Measurements from ENCODE around the gene SHC2.
"Not testable (repeated sequence)": the region's sequence is repeated elsewhere in the genome, so short reads cannot be mapped to it uniquely, and the experiment has no call there.

Gene SHC2

DNA sequence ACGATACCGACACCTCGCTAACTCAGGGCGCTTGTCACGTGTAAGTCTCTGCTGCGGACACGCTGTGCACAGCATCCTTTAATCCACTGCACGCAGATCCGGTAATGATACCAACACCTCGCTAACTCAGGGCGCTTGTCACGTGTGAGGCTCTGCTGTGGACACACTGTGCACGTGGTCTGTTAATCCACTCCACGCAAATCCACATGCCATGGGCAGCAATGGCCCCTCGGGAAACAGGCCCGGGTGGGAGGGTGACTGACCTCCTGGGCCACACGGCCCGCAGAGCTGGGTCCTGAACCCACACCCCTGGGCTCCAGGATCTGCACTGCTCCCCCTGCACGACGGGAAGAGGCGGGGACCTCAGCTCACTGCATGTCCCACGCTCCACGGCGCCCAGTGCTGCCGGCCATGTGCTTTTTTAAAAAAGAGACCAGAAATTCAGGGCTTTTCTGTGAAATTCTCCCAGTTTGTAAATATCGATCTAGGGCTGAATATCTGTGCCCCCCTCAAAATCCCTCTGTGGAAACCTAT is 16.1 kb downstream of the SHC2 start:
- DNase-seq (ENCODE audit: low read depth) = no peak

DNA sequence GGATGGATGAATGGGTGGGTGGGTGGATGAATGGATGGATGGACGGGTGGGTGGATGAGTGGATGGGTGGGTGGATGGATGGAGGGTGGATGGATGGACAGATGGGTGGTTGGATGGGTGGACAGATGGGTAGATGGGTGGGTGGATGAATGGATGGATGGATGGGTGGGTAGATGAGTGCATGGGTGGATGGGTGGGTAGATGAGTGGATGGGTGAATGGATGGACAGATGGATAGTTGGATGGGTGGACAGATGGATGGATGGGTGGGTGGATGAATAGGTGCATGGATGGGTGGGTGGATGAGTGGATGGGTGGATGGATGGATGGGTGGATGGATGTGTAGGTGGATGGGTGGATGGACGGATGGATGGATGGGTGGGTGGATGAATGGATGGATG is 17.8 kb downstream of the SHC2 start:
- no peak for DNase-seq (ENCODE audit: low read depth)

DNA sequence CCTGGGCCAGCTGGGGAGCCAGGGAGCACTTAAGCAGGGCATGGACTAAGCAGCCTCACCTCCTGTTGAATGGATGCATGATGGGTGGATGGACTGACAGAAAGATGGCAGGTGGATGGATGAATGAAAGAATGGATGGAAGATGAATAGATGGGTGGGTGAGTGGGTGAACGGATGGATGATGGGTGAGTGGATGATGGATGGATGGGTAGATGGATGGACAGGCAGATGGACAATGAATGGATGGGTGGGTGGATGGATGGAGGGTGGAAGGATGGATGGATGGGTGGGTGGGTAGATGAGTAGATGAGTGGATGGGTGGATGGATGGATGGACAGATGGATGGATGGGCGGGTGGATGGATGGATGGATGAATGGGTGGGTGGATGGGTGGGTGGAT is 18.7 kb downstream of the SHC2 start:
- no peak for DNase-seq (ENCODE audit: low read depth)

DNA sequence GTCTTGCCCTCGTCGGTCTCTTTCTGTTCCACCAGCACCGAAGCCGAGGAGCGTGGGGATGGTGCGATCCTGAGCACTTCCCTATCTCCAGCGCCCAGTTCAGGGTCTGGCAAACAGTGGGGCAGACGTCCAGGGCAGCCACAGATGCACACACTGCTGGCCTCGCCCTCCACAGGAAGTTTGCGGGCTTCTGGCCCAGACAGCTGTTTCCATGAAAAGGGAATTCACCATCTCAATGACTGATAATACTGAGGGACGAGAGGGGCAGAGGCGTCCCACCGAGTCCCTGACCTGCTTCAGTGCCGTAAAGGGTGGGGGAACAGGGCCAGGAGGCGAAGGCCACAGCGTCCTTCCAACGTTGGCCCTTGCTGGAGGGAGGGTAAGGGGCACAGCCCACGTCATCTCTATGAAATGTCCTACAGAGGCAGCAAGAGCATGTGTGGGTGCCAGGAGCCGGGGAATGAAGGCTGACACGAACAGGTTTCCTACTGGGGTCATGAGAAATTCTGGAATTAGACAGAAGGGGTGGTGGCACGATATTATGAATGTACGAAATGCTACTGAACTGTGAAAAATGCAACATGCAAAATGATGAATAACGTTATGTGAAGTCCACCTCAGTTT is 19.5 kb downstream of the SHC2 start:
- DNase-seq (ENCODE audit: low read depth) = no peak

DNA sequence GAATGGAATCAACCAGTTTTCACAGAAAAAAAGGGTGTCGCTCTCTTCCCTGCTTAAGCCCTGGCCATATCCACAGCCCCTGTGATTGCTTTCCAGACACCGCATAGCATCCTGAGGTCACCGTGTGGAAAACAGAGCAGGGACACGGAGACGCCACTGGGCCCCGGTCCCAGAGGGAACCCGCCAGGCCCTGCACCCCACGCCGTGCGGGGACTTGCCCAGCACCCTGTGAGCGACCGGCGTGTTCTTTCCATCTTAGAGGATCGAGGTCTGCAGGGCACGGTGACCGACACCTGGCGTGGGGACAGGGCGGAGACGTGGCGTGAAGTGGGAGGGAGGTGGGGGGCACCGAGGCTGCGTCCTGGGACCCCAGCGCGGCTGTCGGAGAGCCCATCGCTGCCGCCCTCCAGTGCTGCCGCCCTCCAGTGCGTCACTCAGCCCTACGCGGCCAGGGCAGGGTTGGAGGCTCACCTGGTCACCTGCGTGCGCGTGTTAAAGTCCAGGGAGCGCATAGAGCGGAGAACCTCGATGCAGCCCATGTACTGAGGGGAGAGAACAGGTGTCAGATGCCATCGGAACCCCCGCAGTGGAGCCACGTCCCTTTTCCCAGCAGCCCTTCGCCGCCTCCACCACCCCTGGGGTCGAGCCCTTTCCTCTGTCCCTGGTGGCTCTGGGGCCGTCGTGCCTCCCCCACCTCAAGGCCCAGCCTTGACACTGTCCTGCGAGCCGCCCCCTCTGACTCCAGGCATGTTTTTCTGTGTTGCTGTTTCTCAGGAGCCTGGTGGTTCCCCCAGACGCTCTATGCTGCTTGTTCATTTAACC is 20.2 kb downstream of the SHC2 start:
- DNase-seq (ENCODE audit: low read depth) = no peak

DNA sequence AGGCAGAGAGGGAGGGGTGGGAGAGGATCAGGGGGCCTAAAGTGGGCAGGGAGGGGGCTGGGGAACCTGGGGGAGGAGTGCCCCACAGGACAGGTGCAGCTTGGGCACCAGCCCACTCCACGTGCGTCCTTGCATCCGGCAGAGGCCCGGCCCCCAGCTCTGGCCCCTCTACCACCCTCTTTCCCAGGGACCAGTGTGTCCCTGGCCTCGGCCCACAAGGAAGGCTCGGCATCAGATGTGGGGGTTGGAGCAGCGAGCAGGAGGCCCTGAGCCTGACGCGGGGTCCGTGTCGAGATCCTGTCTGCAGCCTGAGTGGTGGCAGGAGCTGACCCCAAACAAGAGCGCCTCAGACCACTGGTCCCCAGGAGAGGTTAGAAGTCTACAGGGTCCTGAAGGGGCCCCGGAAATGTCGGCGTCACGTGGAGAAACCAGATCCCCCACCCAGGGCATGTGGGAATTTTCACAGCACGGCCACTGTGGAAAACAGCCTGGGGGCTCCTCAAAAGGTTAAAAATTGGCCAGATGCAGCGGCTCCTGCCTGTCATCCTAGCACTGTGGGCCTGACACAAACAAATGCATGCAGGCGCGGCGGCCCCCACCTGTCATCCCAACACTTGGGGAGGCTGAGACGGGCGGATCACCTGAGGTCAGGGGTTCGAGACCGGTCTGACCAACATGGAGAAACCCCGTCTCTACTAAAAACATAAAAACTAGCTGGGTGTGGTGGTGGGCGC is 21.5 kb downstream of the SHC2 start:
- no peak for DNase-seq (ENCODE audit: low read depth)

DNA sequence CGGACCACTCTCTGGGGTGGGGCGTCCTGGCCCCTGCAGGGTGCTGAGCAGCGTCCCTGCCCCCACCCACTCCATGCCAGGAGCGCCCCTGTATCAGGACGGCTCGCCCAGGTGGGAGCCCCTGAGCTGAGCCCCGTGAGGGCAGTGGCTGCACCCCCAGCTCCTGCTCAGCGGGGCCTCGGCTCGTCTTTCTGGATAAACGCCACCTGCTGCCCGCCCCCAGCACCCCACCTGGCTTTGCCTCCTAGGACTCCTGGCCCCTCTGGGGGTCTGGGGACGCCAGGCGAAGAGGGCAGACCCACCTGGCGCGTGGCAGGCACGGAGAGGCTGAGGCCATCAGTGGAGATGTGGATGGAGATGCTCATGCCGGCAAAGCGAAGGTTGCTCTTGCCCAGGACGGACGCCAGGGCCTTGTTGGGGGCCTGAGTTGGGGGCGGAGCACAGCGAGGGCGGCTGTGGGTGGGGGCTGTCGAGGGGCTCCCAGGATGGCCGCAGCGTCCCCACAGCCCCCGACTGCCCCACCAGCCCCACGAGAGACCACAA is 22.3 kb downstream of the SHC2 start:
- DNase-seq (ENCODE audit: low read depth) = no peak

DNA sequence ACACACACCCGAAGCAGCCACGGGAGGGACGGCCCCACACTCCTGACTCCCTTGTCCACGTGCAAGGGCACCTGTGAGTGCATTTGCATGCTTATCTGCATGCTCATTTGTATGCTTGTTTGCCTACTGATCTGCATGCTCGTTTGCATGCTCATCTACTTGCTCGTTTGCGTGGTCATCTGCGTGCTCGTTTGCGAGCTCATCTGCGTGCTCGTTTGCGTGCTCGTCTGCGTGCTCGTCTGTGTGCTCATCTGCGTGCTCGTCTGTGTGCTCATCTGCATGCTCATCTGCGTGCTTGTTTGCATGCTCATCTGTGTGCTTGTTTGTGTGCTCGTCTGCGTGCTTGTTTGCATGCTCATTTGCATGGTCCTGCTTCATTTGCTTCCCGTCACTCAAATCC is 23.8 kb downstream of the SHC2 start:
- no peak for DNase-seq (ENCODE audit: low read depth)

DNA sequence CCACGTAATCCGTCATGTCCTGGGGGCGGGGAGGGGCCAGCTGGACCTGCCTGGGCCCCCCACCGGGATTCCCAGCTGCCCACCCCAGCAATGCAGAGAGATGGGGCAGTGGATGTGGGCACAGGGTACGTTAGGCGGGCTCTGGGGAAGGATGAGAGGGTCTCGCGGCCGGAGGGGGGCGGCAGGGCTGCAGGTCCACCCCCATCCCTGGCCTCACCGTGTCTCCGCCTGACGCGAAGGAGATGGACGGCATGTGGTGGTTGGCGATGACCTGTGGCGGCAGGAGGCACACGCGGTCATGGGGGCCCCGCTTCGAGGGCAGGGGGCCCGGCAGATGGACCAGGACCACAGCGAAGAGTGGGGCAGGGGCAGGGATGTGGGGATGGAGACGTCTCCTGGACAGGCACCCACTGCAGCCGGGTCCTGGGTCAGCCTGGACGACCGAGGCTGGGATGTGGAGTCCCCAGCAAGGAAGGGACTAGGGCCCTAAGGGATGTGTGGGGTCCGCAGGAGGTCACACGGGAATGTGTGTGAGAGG is 24.4 kb downstream of the SHC2 start:
- no peak for DNase-seq (ENCODE audit: low read depth)

DNA sequence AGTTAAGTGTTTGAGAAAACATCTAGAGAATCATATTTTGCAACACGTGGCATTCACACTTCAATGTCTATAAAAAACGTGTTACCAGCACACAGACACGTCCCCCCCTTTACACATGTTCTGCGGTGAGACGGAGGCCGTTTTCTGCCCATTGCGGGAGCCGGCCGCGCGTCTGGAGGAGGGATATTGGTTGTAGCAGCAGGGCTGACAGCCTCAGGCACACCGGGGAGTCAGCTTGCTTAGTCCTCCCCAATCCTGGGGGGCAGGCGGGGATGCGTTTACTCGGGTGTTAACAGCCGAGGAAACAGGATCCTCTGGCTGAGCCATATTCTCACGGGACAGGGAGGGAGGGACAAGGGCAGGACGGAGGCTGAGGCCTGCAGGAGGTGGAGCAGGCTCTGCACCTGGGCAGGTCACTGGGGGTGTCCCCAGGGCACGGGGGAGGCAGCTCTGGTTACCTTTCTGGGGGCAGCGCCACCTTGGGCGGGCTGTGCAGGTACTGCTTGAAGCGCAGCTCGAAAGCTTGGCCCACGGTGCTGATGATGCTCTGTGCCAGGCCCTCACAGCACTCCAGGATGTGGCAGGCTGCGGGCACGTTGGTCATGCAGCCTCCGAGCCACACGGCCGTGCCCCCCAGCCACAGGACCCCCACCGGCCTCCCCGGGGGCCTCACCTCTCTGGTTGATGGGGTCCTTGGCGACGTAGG is 25.0 kb downstream of the SHC2 start:
- no peak for DNase-seq (ENCODE audit: low read depth)

DNA sequence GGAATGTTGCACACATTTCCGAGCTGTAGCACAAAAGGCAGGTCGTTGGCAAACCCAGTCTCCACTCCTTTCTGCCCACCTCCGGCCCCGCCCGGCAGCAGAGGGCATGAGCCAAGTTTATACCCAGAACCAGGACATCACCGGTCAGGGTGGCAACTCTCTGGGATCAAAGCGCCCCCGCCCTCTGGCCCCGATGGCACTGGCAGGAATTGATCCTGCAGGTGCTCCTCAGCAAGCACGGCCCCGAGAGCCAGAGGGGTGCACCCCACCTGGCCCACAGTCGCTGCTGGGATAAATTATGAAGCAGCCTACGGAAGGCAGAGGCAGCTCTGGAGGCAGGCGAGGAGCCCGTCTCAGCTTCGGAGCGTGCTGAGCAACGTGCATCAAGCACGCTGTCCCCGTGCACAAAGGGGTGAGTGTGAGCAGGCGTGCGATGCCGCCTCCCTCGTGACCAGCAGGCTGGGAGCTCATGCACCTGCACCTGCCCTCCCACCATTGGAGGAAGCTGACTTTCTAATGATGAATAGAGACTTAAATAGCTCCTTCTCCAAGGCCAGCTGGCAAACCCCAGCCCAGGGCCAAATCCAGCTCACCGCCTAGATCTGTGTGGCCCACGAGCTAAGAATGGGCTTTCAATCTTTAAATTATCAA is 25.7 kb downstream of the SHC2 start:
- DNase-seq (ENCODE audit: low read depth) = no peak

DNA sequence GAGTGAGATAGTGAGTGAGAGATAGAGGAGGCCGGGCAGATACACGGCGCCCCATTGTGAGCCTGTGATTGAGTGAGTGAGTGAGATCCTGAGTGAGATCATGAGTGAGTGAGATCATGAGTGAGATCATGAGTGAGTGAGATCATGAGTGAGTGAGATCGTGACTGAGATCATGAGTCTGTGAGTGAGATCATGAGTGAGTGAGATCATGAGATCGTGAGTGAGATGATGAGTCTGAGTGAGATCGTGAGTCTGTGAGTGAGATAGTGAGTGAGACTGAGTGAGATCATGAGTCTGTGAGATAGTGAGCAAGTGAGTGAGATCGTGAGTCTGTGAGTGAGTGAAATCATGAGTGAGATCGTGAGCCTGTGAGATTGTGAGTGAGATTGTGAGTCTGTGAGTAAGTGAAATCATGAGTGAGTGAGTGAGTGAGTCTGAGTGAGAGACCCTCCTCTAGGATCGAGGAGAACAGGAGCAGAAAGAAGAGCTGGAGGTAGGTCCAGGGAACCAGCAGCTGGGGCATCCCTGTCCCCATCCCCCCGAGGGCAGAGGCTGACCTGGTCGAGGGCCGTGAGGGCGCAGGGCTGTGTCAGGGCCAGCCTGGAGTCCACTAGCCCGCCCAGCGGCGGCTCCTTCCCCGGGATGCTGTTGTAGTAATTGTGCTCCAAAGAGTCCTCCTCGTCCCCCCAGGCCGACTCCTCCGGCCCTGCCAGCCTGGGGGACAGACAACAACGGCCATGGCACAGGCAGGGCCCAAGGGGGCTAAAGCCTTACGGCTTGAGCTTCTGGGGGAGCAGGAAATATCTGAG is 26.5 kb downstream of the SHC2 start:
- no peak for DNase-seq (ENCODE audit: low read depth)

DNA sequence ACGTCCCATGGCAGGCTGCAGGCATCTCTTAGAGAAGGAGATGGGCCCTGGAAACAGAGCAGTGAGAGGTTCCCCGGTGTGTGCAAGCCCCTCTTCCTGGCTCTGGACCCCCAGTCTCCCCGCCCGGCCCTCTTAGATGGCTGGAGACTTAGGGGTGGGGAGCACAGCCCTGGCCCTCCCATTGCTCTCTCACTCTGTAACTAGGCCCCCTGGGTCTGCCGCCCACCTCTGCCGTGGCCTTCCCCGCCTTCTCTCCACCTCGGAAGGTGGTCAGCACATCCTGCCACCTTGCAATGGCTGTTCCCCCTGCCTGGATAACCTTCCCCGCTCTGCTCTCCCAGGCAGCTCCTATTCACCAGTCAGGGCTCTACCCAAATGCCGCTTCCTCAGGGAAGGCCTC is 30.1 kb downstream of the SHC2 start:
- DNase-seq (ENCODE audit: low read depth) = no peak

DNA sequence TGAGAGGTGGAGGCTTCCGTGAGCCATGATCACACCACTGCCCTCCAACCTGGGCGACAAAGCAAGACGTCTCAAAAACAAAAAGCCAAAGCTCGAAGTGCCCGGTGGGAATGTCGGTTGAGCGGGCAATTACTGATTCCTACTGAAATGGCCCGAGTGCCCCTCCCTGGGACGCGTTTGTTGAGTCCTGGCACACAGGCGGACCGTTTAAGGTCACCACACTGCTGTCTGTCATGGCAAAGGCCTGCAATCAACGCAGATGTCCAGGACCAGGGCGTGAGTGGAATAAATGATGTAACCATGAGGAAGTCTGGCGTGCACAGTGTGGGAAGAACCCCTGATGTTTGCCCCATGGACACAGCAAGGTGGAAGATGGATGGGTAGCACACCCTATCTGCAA is 32.7 kb downstream of the SHC2 start:
- DNase-seq (ENCODE audit: low read depth) = no peak

DNA sequence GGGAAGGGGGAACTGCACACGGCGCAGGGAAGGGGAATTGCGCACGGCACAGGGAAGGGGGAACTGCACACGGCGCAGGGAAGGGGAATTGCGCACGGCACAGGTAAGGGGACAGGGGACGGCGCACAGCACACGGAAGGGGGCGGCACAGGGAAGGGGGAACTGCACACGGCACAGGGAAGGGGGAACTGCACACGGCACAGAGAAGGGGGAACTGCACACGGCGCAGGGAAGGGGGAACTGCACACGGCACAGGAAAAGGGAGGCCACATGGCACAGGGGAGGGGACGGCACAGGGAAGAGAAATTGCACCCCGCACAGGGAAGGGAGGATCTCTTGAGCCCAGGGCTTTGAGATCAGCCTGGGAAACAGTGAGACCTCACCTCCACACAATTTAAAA is 33.2 kb downstream of the SHC2 start:
- DNase-seq (ENCODE audit: low read depth) = not testable (repeated sequence)

DNA sequence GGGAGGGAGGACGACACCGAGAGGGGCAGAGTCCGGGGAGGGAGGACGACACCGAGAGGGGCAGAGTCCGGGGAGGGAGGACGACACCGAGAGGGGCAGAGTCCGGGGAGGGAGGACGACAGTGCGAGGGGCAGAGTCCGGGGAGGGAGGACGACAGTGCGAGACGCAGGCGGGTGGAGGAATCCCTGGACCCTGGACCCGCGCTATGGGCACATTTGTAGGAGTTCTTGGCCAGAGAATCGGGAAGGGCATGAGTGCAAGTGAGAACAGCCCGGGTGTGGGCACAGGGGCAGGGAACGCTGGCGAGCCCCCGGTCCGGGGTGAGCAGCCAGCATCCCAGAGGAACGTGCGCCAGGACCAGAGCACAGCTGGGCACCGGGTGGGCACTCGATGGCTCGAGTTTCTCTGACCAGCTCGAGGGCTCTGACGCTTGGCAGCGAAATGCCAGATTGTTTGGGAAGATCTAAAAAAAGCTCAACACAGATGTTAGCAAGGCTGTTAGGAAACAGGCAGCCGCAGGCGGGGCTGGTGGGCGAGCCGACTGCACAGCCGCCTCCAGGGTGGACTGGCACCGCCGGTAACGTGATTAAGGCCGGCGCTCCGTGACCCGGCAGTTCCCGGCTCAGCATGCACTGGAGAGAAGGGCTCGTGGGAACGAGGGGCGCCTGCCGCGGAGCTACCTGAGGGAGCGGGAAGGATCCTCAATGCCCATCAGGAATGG is 33.9 kb downstream of the SHC2 start:
- DNase-seq (ENCODE audit: low read depth) = no peak

DNA sequence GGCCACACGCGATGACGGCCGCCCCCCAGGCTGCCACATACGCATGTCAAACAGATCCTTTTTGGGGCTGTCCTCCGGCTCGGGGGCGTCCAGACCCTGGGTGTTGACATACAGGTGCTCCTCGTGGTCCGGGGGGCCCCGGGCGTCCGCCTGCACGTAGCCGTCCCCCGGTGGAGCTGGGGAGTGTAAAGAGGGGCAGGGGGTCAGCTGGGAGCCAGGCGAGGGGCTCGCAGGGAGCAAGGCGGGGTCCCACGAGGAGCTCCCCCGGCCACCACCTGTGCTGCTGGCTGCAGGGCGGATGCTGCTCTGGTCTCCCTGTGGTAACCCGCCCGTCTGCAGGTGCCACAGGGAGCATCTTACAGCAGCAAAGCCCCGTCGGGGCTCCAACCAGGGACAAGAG is 35.8 kb downstream of the SHC2 start:
- DNase-seq (ENCODE audit: low read depth) = no peak

DNA sequence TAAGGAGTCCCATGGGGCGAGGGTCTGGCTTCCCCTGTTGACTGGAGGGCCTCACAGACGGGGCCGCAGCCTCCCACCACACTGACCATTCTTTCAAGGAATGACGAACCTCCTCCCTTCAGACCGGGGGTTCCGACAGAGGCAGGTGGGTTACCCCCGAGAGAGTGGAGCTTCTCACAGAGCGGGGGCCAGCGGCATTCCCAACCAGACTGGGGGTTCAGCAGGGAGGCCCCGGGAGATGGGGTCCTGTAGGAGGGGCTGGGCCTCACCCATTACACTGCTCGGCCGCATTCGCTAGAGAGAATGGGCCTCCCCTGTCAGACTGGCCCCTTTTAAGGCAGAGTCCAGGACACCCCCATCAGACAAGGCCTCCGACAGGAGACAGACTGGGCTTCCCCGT is 36.3 kb downstream of the SHC2 start:
- no peak for DNase-seq (ENCODE audit: low read depth)

DNA sequence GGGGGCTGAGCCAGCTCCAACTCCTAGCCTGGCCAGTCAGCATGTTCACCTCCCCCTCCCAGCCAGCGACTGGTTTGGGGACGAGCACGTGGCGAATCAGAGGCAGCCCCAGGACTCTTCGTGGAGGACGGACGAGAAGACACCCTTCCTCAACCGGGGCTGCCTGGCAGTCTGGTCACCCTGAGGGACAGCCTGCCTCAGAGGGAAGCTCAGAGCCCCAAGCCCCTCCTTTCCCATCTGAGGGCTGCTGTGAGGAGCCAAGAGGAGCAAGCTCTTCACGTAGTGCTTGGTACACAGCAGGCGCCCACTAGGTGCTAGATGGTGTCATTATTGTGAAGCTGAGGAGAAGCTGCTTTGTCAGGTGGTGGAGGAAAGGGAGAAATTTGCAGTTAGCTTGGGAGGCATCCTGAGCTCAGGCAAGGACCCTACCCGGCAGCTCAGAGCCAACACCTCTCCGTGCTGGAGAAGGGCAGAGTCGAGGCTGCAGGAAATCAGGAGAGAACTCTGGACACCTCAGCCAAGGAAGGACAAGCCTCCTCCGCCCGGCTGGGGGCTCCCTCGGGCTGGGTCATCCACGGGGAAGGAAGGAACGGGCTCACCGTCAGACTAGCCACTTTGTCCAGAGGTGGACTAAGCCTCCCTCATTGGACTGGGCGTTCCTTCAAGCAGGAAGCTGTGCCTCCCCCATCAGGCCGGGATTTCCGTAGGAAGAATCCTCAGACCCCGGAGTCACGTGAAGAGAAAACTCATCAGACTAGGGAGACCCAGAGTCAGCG is 37.0 kb downstream of the SHC2 start:
- no peak for DNase-seq (ENCODE audit: low read depth)

Data from stimulated activated CD8-positive, alpha-beta memory T cell treated with anti-CD3 and anti-CD28 coated beads, Interleukin-7, amount 100 ng/mL, for 24 hours (primary cell).